Hepatocyte (in vitro differentiated cells): ENCODE data around the gene HEBP2. TPM values are rescaled to one million over a fixed set of nuclear protein-coding genes. Genes with fewer than 3 reads are reported as not detected.

Experiments
- DNase-seq: peaks from one replicate; pipeline ENCODE4 v3.0.0-alpha.2; 2016; ENCODE audit warnings: low spot score
- H2AFZ ChIP-seq: fragments of 200-600 bp; sonication (generic); 2 replicates; pipeline ENCODE4 v1.6.0; 2016; ENCODE audit warnings: antibody characterized with exemption, mild to moderate bottlenecking
- H3K27ac ChIP-seq: fragments of 200-600 bp; sonication (generic); 2 replicates; pipeline ENCODE4 v1.5.1; 2016; ENCODE audit warnings: mild to moderate bottlenecking
- H3K27me3 ChIP-seq: fragments of 200-600 bp; sonication (generic); 2 replicates; pipeline ENCODE4 v1.6.1; 2016
- H3K36me3 ChIP-seq: fragments of 200-600 bp; sonication (generic); replicated peaks from 2 replicates; pipeline ENCODE4 v1.5.1; 2016; ENCODE audit warnings: low read depth; ENCODE audit not compliant: insufficient read depth
- H3K4me1 ChIP-seq: fragments of 200-600 bp; sonication (generic); 2 replicates; pipeline ENCODE4 v1.5.1; 2016; ENCODE audit warnings: mild to moderate bottlenecking, moderate library complexity; ENCODE audit not compliant: insufficient read depth
- H3K4me2 ChIP-seq: fragments of 200-600 bp; sonication (generic); 2 replicates; pipeline ENCODE4 v1.6.0; 2016
- H3K4me3 ChIP-seq: fragments of 200-600 bp; sonication (generic); 2 replicates; pipeline ENCODE4 v1.5.1; 2016; ENCODE audit warnings: mild to moderate bottlenecking
- H3K79me2 ChIP-seq: fragments of 200-600 bp; sonication (generic); 2 replicates; pipeline ENCODE4 v1.6.0; 2017; ENCODE audit warnings: mild to moderate bottlenecking
- H3K9me2 ChIP-seq: fragments of 200-600 bp; sonication (generic); replicated peaks from 2 replicates; pipeline ENCODE4 v1.6.0; 2017; ENCODE audit warnings: mild to moderate bottlenecking; ENCODE audit not compliant: insufficient read depth
- H3K9me3 ChIP-seq: fragments of 200-600 bp; sonication (generic); 2 replicates; pipeline ENCODE4 v1.5.1; 2016; ENCODE audit warnings: low read depth, mild to moderate bottlenecking
- H4K20me1 ChIP-seq: fragments of 200-600 bp; sonication (generic); 2 replicates; pipeline ENCODE4 v1.6.0; 2016; ENCODE audit warnings: mild to moderate bottlenecking; ENCODE audit not compliant: insufficient read depth, poor library complexity, severe bottlenecking
- CTCF ChIP-seq: fragments of 200-600 bp; sonication (generic); IDR thresholded peaks from 2 replicates; pipeline ENCODE4 v1.5.1; 2016; ENCODE audit warnings: antibody characterized with exemption, mild to moderate bottlenecking; ENCODE audit not compliant: poor library complexity
- EZH2 ChIP-seq: fragments of 200-600 bp; sonication (generic); IDR thresholded peaks from 2 replicates; pipeline ENCODE4 v1.6.1; 2016; ENCODE audit warnings: antibody characterized with exemption, mild to moderate bottlenecking, borderline replicate concordance
- EZH2phosphoT487 ChIP-seq: fragments of 200-600 bp; sonication (generic); IDR thresholded peaks from one replicate; pipeline ENCODE4 v1.6.1; 2018; ENCODE audit warnings: antibody characterized with exemption, mild to moderate bottlenecking, low read depth, moderate library complexity; ENCODE audit not compliant: unreplicated experiment, severe bottlenecking
- WGBS: methylation state at CpG from one replicate; pipeline ENCODE4 v1.1.6; 2016; ENCODE audit warnings: low lambda C conversion rate; ENCODE audit errors: missing lambda C conversion rate; 5-methylcytosine and 5-hydroxymethylcytosine counted together
- polyA plus RNA-seq: library from polyadenylated mRNA; unstranded; fragments of >200 nt; fragmentation: Nextera tagmentation; extraction: Ambion mirVana; gene quantifications from 2 replicates; pipeline ENCODE4 v1.2.1, GENCODE V29; 2016
- total RNA-seq: library from RNA; depleted of rRNA; stranded (reverse); fragments of >200 nt; gene quantifications from 2 replicates; pipeline ENCODE4 v1.2.3, GENCODE V29; 2014

The HEBP2 gene
- total and polyA plus RNA-seq, 2 experiments from 2014 or later = 21.6 to 79.0 TPM

GRCh38 chr6:138374230-138374629 is 29.8 kb upstream of the HEBP2 start:
- Histone ChIP-seq H3K36me3 (no peaks in the 10 kb centered on the region), H3K9me3 (no peaks in the 10 kb centered on the region), H3K27ac (no peak overlapping the region), H3K4me2 (no peak overlapping the region), H3K27me3 (no peaks in the 10 kb centered on the region), H3K79me2 (no peaks in the 10 kb centered on the region), H3K9me2 (no peaks in the 10 kb centered on the region), H2AFZ (no peak overlapping the region), H3K4me1 (peaks cover 6% of the 10 kb centered on the region), H3K4me3 (no peak overlapping the region), H4K20me1 (no peaks in the 10 kb centered on the region)
- no peak for TF ChIP-seq CTCF
- no peak for TF ChIP-seq EZH2
- TF ChIP-seq EZH2phosphoT487 = no peak
- DNase-seq = no peak

- TF ChIP-seq EZH2 (no peak), EZH2phosphoT487 (no peak), CTCF (no peak)
- DNase-seq = no peak
- Histone ChIP-seq H4K20me1 (no peaks in the 10 kb centered on the region), H2AFZ (no peak overlapping the region), H3K4me2 (no peak overlapping the region), H3K79me2 (no peaks in the 10 kb centered on the region), H3K9me2 (no peaks in the 10 kb centered on the region), H3K36me3 (no peaks in the 10 kb centered on the region), H3K27me3 (no peaks in the 10 kb centered on the region), H3K9me3 (no peaks in the 10 kb centered on the region), H3K4me1 (peaks cover 6% of the 10 kb centered on the region), H3K4me3 (no peak overlapping the region), H3K27ac (no peak overlapping the region)
- WGBS = 97% methylated on average over 2 of the region's 2 CpGs
Measured at GRCh38 chr6:138374815-138375214, 29.2 kb upstream of the HEBP2 start.

GRCh38 chr6:138377042-138377441 is 27.0 kb upstream of the HEBP2 start:
- TF ChIP-seq EZH2phosphoT487 (no peak), EZH2 (no peak), CTCF (no peak)
- Histone ChIP-seq H3K27ac (no peak overlapping the region), H2AFZ (no peak overlapping the region), H3K9me2 (no peaks in the 10 kb centered on the region), H3K4me1 (no peaks in the 10 kb centered on the region), H3K36me3 (no peaks in the 10 kb centered on the region), H3K27me3 (no peaks in the 10 kb centered on the region), H3K9me3 (no peaks in the 10 kb centered on the region), H3K4me3 (no peak overlapping the region), H4K20me1 (no peaks in the 10 kb centered on the region), H3K4me2 (no peak overlapping the region), H3K79me2 (no peaks in the 10 kb centered on the region)
- no peak for DNase-seq

GRCh38 chr6:138377844-138378243 is 26.2 kb upstream of the HEBP2 start, which contains the start of gene SMIM28:
SMIM28 (plus strand) TSS chr6:138377905; CDS start chr6:138378073, 168 bp downstream.
- DNase-seq = no peak
- H3K27me3 ChIP-seq = no peaks in the 10 kb centered on the region
- H3K4me1 ChIP-seq = no peaks in the 10 kb centered on the region
- no peaks in the 10 kb centered on the region for H3K9me2 ChIP-seq
- H4K20me1 ChIP-seq = no peaks in the 10 kb centered on the region
- H3K4me2 ChIP-seq = no peak within 1 kb of the TSS
- no peaks in the 10 kb centered on the region for H3K79me2 ChIP-seq
- H3K36me3 ChIP-seq = no peaks in the 10 kb centered on the region
- TF ChIP-seq EZH2 (no peak), CTCF (no peak), EZH2phosphoT487 (no peak)
- no peak within 1 kb of the TSS for H3K27ac ChIP-seq
- WGBS = 89% methylated on average over 6 of the region's 6 CpGs
- H3K4me3 ChIP-seq = no peak within 1 kb of the TSS
- no peak within 1 kb of the TSS for H2AFZ ChIP-seq
- H3K9me3 ChIP-seq = no peaks in the 10 kb centered on the region
